CD4-positive, CD25-positive, alpha-beta regulatory T cell (primary cell): ENCODE results near the gene THSD7A. TPM values are rescaled to one million over a fixed set of nuclear protein-coding genes. Genes with fewer than 3 reads are reported as not detected.

Experiments used
- ATAC-seq, 2 donors: fragments of 150-1000 bp; cut with Tn5 transposase; one replicate each; pipeline ENCODE4 v1.10.0; 2021; ENCODE audit warnings: low read depth in 2 of 2, moderate number of reproducible peaks in 2 of 2, moderate library complexity in 1 of 2
- DNase-seq, 3 donors: peaks; one replicate each; pipeline versions ENCODE4 v3.0.0 to v3.0.0-alpha.2; 2012 to 2022; ENCODE audit warnings: mixed read lengths in 1 of 3
- H3K27ac ChIP-seq: one replicate; pipeline ENCODE4 v1.7.0; 2013; ENCODE audit warnings: mild to moderate bottlenecking, low read length; ENCODE audit not compliant: insufficient read depth, poor library complexity, severe bottlenecking
- H3K27me3 ChIP-seq: one replicate; pipeline ENCODE4 v1.7.0; 2013; ENCODE audit warnings: low read length; ENCODE audit not compliant: control insufficient read depth, insufficient read depth
- H3K36me3 ChIP-seq: one replicate; pipeline ENCODE4 v1.7.0; 2013; ENCODE audit warnings: mild to moderate bottlenecking, low read length, moderate library complexity; ENCODE audit not compliant: control insufficient read depth, insufficient read depth
- H3K4me1 ChIP-seq: 2 replicates; pipeline ENCODE4 v1.7.0; 2013; ENCODE audit warnings: mild to moderate bottlenecking, low read length; ENCODE audit not compliant: insufficient read depth, control insufficient read depth, poor library complexity, severe bottlenecking
- H3K4me3 ChIP-seq: one replicate; pipeline ENCODE4 v1.7.0; 2013; ENCODE audit warnings: low read depth, mild to moderate bottlenecking, low read length, moderate library complexity
- H3K9me3 ChIP-seq, 2 experiments: 1 replicate in 1 of 2; 2 replicates in 1 of 2; pipeline ENCODE4 v1.7.0; 2013; ENCODE audit warnings: low read length in 2 of 2, mild to moderate bottlenecking in 1 of 2, moderate library complexity in 1 of 2; ENCODE audit not compliant: control insufficient read depth in 2 of 2
- H3K27ac Mint-ChIP-seq, 3 donors: one replicate each; pipeline ENCODE4 v1.8.0; 2020 to 2022; ENCODE audit warnings: mild to moderate bottlenecking in 3 of 3, mixed read lengths in 3 of 3, moderate library complexity in 2 of 3
- H3K27me3 Mint-ChIP-seq: one replicate; pipeline ENCODE4 v1.8.0; 2022; ENCODE audit warnings: mild to moderate bottlenecking, mixed read lengths
- H3K36me3 Mint-ChIP-seq: one replicate; pipeline ENCODE4 v1.8.0; 2020; ENCODE audit warnings: mixed read lengths
- H3K4me1 Mint-ChIP-seq, 4 donors: one replicate each; pipeline ENCODE4 v1.8.0; 2020 to 2022; ENCODE audit warnings: mixed read lengths in 4 of 4, mild to moderate bottlenecking in 1 of 4
- H3K4me3 Mint-ChIP-seq, 4 donors: one replicate each; pipeline ENCODE4 v1.8.0; 2020 to 2022; ENCODE audit warnings: mild to moderate bottlenecking in 4 of 4, mixed read lengths in 4 of 4, moderate library complexity in 3 of 4
- H3K9me3 Mint-ChIP-seq, 7 donors: one replicate each; pipeline ENCODE4 v1.8.0; 2020 to 2022; ENCODE audit warnings: mixed read lengths in 7 of 7, mild to moderate bottlenecking in 3 of 7, moderate library complexity in 2 of 7
- polyA plus RNA-seq, 4 donors: library from polyadenylated mRNA; unstranded; fragments of 300-500 nt; fragmentation: Illumina TruSeq; gene quantifications; one replicate each; pipeline ENCODE4 v1.2.3, GENCODE V29; 2021
- total RNA-seq: library from RNA; stranded (reverse); gene quantifications from one replicate; pipeline ENCODE4 v1.2.3, GENCODE V29; 2022

THSD7A gene
- total and polyA plus RNA-seq, 5 donors from 2014 or later, result 0.02 TPM; not detected in 4

DNA sequence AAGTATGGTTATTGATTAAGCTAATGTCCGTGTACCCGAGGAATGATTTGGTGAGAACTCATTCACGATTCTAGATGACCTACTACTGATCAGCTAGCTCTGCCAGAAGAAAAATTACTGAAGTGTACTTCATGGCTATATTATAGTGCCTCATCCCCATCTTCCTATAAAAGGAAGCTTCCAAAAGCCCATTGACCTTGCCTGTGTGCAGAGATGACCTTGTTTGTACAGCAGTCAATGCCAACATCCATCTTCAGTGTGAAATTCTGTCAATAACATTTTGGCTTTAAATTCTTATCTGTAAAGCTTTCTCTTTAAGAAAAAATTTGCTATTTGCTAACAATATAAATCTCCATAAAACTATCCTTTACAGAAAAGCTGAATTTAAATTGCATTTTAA is 315.7 kb downstream of the THSD7A start:
- Histone ChIP-seq H3K4me3 (no peak overlapping the region), H3K4me1 (no peaks in the 10 kb centered on the region), H3K36me3 (no peaks in the 10 kb centered on the region), H3K27ac (no peak overlapping the region), H3K9me3 (no peaks in the 10 kb centered on the region), H3K27me3 (no peaks in the 10 kb centered on the region)
- H3K9me3 Mint-ChIP-seq, result peaks cover 0 to 6% (median 2%) of the 10 kb centered on the region in 7 donors
- no peak for ATAC-seq
- no peaks in the 10 kb centered on the region for H3K4me1 Mint-ChIP-seq
- no peaks in the 10 kb centered on the region for H3K27me3 Mint-ChIP-seq
- no peak for DNase-seq
- no peaks in the 10 kb centered on the region for H3K36me3 Mint-ChIP-seq
- H3K27ac Mint-ChIP-seq, result no peak overlapping the region
- H3K4me3 Mint-ChIP-seq, result no peak overlapping the region

GRCh38 chr7:11513460-11513859 is 318.5 kb downstream of the THSD7A start:
- Mint-ChIP-seq H3K9me3 (peaks cover 0 to 12% (median 0%) of the 10 kb centered on the region in 7 donors), H3K36me3 (no peaks in the 10 kb centered on the region), H3K4me3 (no peak overlapping the region), H3K27ac (no peak overlapping the region), H3K4me1 (no peaks in the 10 kb centered on the region), H3K27me3 (no peaks in the 10 kb centered on the region)
- no peaks in the 10 kb centered on the region for H3K36me3 ChIP-seq
- H3K9me3 ChIP-seq, result no peaks in the 10 kb centered on the region
- no peaks in the 10 kb centered on the region for H3K4me1 ChIP-seq
- no peak overlapping the region for H3K4me3 ChIP-seq
- H3K27ac ChIP-seq, result no peak overlapping the region
- no peak for DNase-seq
- no peak for ATAC-seq
- H3K27me3 ChIP-seq, result no peaks in the 10 kb centered on the region

GRCh38 chr7:11507929-11508328 is 324.1 kb downstream of the THSD7A start:
- DNase-seq, result no peak
- Mint-ChIP-seq H3K27me3 (no peaks in the 10 kb centered on the region), H3K9me3 (peaks cover 0 to 28% (median 3%) of the 10 kb centered on the region in 7 donors), H3K4me3 (no peak overlapping the region), H3K4me1 (no peaks in the 10 kb centered on the region), H3K27ac (no peak overlapping the region), H3K36me3 (no peaks in the 10 kb centered on the region)
- H3K27ac ChIP-seq, result no peak overlapping the region
- no peaks in the 10 kb centered on the region for H3K9me3 ChIP-seq
- H3K27me3 ChIP-seq, result no peaks in the 10 kb centered on the region
- no peak overlapping the region for H3K4me3 ChIP-seq
- H3K4me1 ChIP-seq, result no peaks in the 10 kb centered on the region
- H3K36me3 ChIP-seq, result no peaks in the 10 kb centered on the region
- no peak for ATAC-seq

DNA sequence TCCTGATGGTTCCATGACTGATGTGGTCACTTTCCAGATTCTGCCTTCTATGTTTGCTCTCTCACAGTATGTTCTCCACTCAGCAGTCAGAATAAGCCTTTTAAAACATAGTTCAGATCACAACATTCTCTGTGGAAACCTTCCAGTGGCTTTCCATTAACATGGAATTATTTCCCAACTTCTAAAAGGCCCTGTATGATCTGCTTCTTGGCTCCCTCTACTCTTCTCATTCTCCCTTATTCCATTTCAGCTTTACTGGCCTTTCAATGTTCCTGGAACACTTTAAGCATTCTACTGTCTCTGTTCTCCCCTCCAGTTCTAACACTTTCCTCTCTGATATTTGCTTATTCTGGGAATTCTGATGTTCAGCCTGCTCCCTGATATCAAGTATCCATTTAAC is 325.6 kb downstream of the THSD7A start:
- DNase-seq (no peak), ATAC-seq (no peak)
- H3K9me3 ChIP-seq, result no peaks in the 10 kb centered on the region
- H3K4me3 ChIP-seq, result no peak overlapping the region
- H3K27ac ChIP-seq, result no peak overlapping the region
- H3K27me3 ChIP-seq, result no peaks in the 10 kb centered on the region
- no peaks in the 10 kb centered on the region for H3K36me3 Mint-ChIP-seq
- no peaks in the 10 kb centered on the region for H3K36me3 ChIP-seq
- no peak overlapping the region for H3K4me3 Mint-ChIP-seq
- no peaks in the 10 kb centered on the region for H3K27me3 Mint-ChIP-seq
- H3K4me1 Mint-ChIP-seq, result no peaks in the 10 kb centered on the region
- no peaks in the 10 kb centered on the region for H3K4me1 ChIP-seq
- peaks cover 0 to 34% (median 5%) of the 10 kb centered on the region in 7 donors for H3K9me3 Mint-ChIP-seq
- H3K27ac Mint-ChIP-seq, result no peak overlapping the region

- H3K9me3 Mint-ChIP-seq, result peaks cover 0 to 33% (median 5%) of the 10 kb centered on the region in 7 donors
- ATAC-seq (no peak), DNase-seq (no peak)
- Histone ChIP-seq H3K36me3 (no peaks in the 10 kb centered on the region), H3K9me3 (no peaks in the 10 kb centered on the region), H3K4me3 (no peak overlapping the region), H3K4me1 (no peaks in the 10 kb centered on the region), H3K27me3 (no peaks in the 10 kb centered on the region), H3K27ac (no peak overlapping the region)
- H3K4me3 Mint-ChIP-seq, result no peak overlapping the region
- no peaks in the 10 kb centered on the region for H3K27me3 Mint-ChIP-seq
- H3K27ac Mint-ChIP-seq, result no peak overlapping the region
- no peaks in the 10 kb centered on the region for H3K4me1 Mint-ChIP-seq
- H3K36me3 Mint-ChIP-seq, result no peaks in the 10 kb centered on the region
These were observed 326.5 kb downstream of the THSD7A start for GRCh38 chr7:11505471-11505985.

DNA sequence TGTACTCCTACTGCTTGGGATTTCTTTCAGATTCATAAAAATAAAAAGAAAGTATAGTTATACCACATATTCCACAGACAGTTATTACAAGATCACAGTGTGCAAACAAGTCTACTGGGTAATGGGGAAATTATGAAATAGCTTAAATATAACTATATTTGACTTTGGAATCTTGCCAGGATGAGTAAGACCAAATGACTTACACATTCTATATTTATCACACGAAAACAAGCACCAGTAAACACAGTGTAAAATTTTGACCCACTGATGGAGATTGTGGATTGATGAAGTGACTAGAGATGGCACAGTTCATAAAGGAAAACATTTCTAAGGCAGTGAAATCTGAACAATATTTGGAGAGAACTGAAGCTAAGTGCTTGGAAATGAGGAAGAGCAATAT is 339.7 kb downstream of the THSD7A start:
- Histone ChIP-seq H3K4me1 (no peaks in the 10 kb centered on the region), H3K4me3 (no peak overlapping the region), H3K36me3 (no peaks in the 10 kb centered on the region), H3K9me3 (no peaks in the 10 kb centered on the region), H3K27ac (no peak overlapping the region), H3K27me3 (no peaks in the 10 kb centered on the region)
- no peak for DNase-seq
- Mint-ChIP-seq H3K36me3 (no peaks in the 10 kb centered on the region), H3K9me3 (peaks cover 3 to 19% (median 4%) of the 10 kb centered on the region in 7 donors), H3K4me3 (no peak overlapping the region), H3K27ac (no peak overlapping the region), H3K4me1 (no peaks in the 10 kb centered on the region), H3K27me3 (no peaks in the 10 kb centered on the region)
- no peak for ATAC-seq

- Histone ChIP-seq H3K27me3 (no peaks in the 10 kb centered on the region), H3K36me3 (no peaks in the 10 kb centered on the region), H3K27ac (no peak overlapping the region), H3K9me3 (no peaks in the 10 kb centered on the region), H3K4me1 (no peaks in the 10 kb centered on the region), H3K4me3 (no peak overlapping the region)
- Mint-ChIP-seq H3K4me3 (no peak overlapping the region), H3K27ac (no peak overlapping the region), H3K9me3 (peaks cover 3 to 15% (median 5%) of the 10 kb centered on the region in 7 donors), H3K27me3 (no peaks in the 10 kb centered on the region), H3K36me3 (no peaks in the 10 kb centered on the region), H3K4me1 (no peaks in the 10 kb centered on the region)
- DNase-seq (no peak), ATAC-seq (no peak)
These were observed 340.2 kb downstream of the THSD7A start for GRCh38 chr7:11491811-11492210.

DNA sequence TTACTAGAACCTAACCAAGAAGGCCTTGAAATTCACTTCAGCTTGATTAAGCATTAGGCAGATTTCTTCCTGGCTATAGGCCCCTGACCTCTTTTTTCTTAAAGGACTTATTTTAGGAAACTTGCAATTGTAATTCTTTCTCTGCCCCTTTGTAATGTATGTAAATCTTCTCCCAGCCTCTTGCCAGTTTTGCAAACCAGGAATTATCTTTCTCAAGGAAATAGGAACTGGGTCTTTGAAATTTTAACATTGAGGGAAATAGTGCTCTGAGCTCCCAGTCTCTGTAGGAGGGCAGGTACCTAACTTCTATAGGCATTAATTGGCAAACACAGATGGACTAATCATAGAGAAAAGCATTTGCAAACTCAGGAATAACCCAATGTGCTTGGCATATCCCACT is 342.7 kb downstream of the THSD7A start:
- H3K4me1 ChIP-seq, result no peaks in the 10 kb centered on the region
- no peaks in the 10 kb centered on the region for H3K27me3 Mint-ChIP-seq
- no peak overlapping the region for H3K4me3 Mint-ChIP-seq
- H3K36me3 Mint-ChIP-seq, result no peaks in the 10 kb centered on the region
- DNase-seq, result no peak
- no peak overlapping the region for H3K27ac ChIP-seq
- H3K9me3 ChIP-seq, result no peaks in the 10 kb centered on the region
- peaks cover 0 to 7% (median 3%) of the 10 kb centered on the region in 7 donors for H3K9me3 Mint-ChIP-seq
- ATAC-seq, result no peak
- no peaks in the 10 kb centered on the region for H3K27me3 ChIP-seq
- no peak overlapping the region for H3K27ac Mint-ChIP-seq
- H3K4me1 Mint-ChIP-seq, result no peaks in the 10 kb centered on the region
- no peaks in the 10 kb centered on the region for H3K36me3 ChIP-seq
- no peak overlapping the region for H3K4me3 ChIP-seq
